ENCODE results near the gene NHEJ1. TPM values are rescaled to one million over a fixed set of nuclear protein-coding genes. Genes with fewer than 3 reads are reported as not detected.

Gene NHEJ1
- total RNA-seq, 4 donors from 2014 or later: 8.6 to 13.8 (median 11.9) TPM

- H3K9me3 ChIP-seq: no peaks in the 10 kb centered on the region
- no peaks in the 10 kb centered on the region for H3K36me3 ChIP-seq
- intact Hi-C loops (cut with DNase I): no loop called here
- 81 to 93% methylated on average over 12 to 21 of the region's 21 CpGs for whole genome bisulfite sequencing, 2 donors
- no peak for DNase-seq
- no peaks in the 10 kb centered on the region for H3K4me1 ChIP-seq
- H3K27me3 ChIP-seq: no peaks in the 10 kb centered on the region
- no peak for TF ChIP-seq POLR2A (IDR thresholded peaks at IDR 0.05)
- TF ChIP-seq, protein P1, sequence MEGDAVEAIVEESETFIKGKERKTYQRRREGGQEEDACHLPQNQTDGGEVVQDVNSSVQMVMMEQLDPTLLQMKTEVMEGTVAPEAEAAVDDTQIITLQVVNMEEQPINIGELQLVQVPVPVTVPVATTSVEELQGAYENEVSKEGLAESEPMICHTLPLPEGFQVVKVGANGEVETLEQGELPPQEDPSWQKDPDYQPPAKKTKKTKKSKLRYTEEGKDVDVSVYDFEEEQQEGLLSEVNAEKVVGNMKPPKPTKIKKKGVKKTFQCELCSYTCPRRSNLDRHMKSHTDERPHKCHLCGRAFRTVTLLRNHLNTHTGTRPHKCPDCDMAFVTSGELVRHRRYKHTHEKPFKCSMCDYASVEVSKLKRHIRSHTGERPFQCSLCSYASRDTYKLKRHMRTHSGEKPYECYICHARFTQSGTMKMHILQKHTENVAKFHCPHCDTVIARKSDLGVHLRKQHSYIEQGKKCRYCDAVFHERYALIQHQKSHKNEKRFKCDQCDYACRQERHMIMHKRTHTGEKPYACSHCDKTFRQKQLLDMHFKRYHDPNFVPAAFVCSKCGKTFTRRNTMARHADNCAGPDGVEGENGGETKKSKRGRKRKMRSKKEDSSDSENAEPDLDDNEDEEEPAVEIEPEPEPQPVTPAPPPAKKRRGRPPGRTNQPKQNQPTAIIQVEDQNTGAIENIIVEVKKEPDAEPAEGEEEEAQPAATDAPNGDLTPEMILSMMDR (IDR thresholded peaks at IDR 0.05): no peak
- H3K27ac ChIP-seq: no peak overlapping the region
- no peak overlapping the region for H3K4me3 ChIP-seq (replicated peaks in 1 of 3)
Measured at GRCh38 chr2:219031005-219031738, 129.4 kb downstream of the NHEJ1 start.

- no peaks in the 10 kb centered on the region for H3K36me3 ChIP-seq
- no peaks in the 10 kb centered on the region for H3K4me1 ChIP-seq
- DNase-seq: no peak
- no peak overlapping the region for H3K4me3 ChIP-seq (replicated peaks in 1 of 3)
- H3K9me3 ChIP-seq: no peaks in the 10 kb centered on the region
- WGBS, 2 donors: 86 to 94% methylated on average over 3 to 13 of the region's 16 CpGs
- H3K27ac ChIP-seq: no peak overlapping the region
- intact Hi-C loops (cut with DNase I): no loop called here
- TF ChIP-seq POLR2A (IDR thresholded peaks at IDR 0.05): no peak
- TF ChIP-seq, protein P1 (IDR thresholded peaks at IDR 0.05): no peak
- H3K27me3 ChIP-seq: no peaks in the 10 kb centered on the region
Measured at GRCh38 chr2:219030177-219030940, 130.3 kb downstream of the NHEJ1 start.

- Histone ChIP-seq H3K27me3 (no peaks in the 10 kb centered on the region), H3K4me3 (replicated peaks in 1 of 3) (no peak overlapping the region), H3K27ac (no peak overlapping the region), H3K36me3 (no peaks in the 10 kb centered on the region), H3K9me3 (no peaks in the 10 kb centered on the region), H3K4me1 (no peaks in the 10 kb centered on the region)
- DNase-seq: peak; percentile 77 to 85
- intact Hi-C loops (cut with DNase I): no loop called here
- TF ChIP-seq POLR2A (IDR thresholded peaks at IDR 0.05): no peak
- TF ChIP-seq, protein P1 (IDR thresholded peaks at IDR 0.05): peak; percentile 77 to 96 (median 87)
- 52 to 53% methylated on average over 7 of the region's 9 CpGs for WGBS, 2 donors
Measured at GRCh38 chr2:219029829-219030165, 130.8 kb downstream of the NHEJ1 start.

DNA sequence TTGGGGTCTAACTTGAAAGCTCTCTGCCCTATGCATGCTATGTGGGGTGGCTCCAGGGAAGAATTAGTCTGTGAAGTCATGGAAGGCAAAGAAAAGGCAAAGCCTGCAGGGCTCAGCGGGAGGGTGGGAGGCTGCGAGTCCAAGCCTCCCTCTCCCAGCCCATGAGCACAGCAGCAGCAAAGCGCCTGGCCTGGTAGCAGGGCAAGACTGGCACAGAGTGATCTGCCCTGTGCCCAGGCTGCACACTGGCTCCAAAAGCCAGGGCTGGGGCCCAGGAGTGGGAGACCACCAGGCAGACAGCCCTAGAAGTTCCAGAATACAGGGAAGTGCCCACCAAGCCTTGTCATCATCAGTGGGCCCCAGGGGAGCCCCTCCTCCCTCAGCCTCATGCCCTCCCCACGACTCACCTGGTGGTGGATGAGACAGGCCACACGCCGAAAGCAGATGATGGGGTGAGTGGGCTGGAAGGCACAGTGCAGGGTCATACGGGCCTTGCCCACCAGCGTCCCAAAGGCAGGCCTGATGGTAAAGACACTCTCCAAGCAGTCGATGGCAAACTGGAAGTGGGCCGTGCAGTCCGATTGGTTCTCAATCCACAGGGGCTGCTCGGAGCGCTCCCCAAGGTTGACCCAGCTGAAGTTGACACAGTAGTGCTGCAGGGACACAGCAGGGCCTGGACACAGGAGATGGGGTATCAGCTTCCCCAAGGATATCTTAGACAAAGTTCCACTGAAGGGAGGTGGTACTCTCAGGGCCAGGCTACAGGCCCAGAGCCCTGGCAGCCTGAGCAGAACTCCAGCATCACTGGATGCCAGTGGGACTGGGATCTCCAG lies 131.4 kb downstream of the NHEJ1 start:
- no peak overlapping the region for H3K27ac ChIP-seq
- no peaks in the 10 kb centered on the region for H3K27me3 ChIP-seq
- intact Hi-C loops (cut with DNase I): no loop called here
- H3K4me1 ChIP-seq: no peaks in the 10 kb centered on the region
- H3K36me3 ChIP-seq: no peaks in the 10 kb centered on the region
- no peak overlapping the region for H3K4me3 ChIP-seq (replicated peaks in 1 of 3)
- TF ChIP-seq, protein P1 (IDR thresholded peaks at IDR 0.05): no peak
- TF ChIP-seq POLR2A (IDR thresholded peaks at IDR 0.05): no peak
- H3K9me3 ChIP-seq: no peaks in the 10 kb centered on the region
- WGBS, 2 donors: 70 to 87% methylated on average over 9 of the region's 13 CpGs
- DNase-seq: no peak
